Measurements from ENCODE around the gene ZBTB47.
A peak's percentile ranks its signal among the peaks of the same experiment; 100 is the strongest.

ZBTB47 gene

DNA sequence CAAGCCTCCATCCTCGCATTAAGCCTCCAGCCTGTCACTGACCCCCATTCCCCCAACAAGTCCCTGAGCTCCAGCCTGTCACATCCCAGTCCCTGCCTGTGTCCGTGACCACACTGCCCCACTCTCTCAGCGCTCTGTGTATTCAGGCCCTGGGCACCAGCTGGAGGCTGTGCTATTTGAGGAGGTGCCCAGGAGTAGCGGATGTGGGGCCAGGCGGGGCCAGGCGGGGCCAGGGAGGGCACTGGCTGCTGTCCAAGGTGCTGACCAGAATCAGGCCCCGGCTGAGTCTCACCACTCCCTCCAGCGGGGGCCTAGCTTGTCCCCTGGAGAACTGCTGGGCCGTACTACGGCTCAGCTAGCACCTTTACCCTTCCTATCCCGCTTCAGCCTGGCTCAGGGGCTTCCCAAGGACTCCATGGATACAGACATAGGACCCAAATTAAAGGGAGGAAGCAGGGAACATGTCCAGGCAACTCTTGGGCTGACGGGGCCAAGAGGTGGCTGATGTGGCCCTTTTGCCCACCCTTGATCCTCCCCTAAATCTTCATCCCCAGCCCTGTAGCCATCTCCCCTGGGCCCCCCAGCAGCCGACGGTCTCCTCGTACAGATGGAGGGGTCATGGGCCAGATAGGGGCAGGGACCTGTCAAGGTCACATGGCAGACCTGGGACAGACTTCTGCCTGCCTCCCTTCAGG, 48.0 kb downstream of the ZBTB47 start:
- DNase-seq: peak; percentile 85

DNA sequence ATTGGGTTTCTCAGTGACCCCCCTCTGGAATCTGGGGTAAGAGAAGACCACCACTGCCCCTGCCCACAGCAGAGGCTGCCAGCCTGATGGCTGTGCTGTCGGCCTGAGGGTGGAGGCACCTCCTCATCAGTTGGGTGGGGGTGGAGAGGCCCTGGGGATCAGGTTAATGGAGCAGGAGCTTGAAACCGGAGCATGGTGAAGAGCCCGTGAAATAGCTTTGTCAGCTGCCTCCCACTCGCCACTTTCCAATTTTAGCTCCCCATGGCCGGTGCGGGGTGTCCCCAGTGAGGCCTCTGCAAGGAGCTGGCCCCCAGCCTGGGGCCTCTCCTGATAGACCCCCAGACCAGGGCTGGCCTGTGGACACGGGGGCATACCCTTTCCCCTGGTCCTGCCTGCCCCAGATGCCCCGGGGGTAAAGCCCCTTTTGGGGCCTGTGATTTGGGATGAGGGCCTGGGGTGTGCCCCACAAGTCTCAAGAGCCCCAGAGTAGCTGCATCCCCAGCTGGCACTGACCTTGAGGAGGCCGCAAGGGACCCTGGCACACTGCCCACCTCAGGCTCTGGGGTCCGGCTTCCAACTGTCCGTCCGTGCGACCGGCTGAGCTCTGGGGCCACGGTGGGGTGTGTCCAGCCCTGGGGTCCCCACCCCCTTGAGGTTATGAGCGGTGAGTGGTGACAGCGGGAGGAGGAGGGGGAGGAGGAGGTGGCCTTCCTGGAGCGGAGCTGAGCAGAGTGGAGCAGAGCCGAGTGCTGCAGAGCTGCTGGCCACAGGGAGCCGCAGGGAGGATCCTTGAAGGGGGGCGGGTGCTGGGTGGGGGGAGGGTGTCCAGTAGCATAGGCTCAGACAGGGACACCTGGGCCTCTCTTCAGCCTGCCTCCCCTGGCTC, 48.8 kb downstream of the ZBTB47 start, which contains the start of gene HHATL:
HHATL (minus strand) TSS at position 733 of the 886 bp plus-strand sequence. CDS start 1,972 bp downstream, outside the sequence.
- peak; percentile 47 for DNase-seq

DNA sequence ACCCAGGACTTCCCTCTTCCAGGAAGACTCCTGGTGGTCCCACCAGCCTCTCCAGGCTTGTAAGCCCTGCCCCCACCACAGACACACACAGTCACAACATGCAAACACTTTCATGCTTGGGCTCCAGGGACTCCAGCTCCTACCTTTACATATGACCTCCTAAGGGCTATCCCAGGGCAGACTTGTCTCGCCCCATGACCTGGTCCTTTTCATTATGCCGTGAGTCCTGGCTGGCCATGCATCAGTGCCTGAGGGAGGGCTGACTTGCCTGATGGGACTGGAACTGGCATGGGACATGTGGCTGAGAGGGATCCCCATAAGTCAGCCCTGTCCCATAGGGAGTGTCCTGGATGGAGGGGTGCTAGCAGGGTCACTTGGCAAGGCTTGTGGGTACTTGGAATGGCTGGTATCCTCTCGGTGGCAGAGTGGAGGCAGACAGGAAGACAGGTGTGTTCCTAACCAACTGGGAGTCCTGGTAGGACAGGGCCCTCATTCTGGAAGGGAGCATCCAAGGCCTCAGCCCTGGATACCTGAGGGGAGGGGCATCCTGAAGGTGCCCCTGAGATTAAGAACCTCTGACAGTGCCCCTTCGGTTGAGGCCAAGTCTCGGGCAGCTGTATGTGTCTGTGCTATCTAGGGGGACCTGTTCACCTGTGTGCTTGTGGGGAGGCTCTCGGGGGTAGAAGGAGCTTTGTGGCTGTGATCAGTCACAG, 49.6 kb downstream of the ZBTB47 start:
- DNase-seq: peak; percentile 52

DNA sequence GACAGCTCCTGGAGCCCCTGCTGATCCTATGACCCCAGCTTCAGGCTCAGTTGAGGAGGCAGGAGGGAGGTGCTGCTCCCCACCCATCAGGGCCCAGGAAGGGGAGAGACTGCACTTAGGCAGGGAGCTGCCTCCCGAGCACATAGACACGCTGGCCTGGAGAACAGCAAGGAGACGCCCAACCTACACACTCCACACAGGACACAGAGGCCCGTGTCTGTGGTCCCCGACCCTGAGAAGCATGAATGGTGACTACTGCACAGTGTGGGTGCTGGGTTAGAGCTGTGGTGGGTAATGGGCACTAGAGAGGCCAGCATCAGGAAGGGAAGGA, 50.2 kb downstream of the ZBTB47 start:
- peak; percentile 50 for DNase-seq

DNA sequence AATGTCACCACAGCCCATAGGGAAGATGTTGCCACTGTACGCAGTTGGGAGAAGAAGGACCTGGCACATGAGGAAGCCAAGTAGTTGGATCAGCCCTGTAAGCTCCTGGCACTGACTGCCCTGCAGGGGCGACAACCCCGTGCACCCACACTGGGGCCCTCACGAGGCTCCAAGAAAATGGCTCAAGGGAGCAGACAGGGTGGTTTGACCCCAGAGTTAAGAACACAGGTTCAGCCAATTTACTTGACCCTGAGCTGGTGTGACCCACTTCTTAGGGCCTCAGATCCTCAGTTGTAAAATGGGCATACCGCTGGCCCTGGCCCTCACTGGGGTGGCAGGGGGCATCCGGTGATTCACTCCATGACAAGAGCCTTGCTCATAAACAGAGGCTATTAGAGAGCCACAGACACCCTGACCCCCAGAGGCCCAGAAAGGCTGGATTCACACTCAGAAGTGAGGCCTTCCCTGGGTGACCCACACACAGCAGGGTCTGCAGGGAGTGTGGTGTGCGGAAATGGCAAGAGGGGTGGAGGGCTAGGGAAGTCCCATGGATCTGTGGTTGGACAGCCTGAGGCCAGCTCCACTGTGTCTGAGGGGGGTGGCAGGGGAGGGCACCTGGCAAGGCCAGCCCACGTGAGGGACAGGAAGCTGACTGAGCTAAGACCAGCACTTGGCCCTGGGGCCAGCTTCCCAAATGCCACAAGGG, 50.8 kb downstream of the ZBTB47 start:
- DNase-seq: peak; percentile 46

DNA sequence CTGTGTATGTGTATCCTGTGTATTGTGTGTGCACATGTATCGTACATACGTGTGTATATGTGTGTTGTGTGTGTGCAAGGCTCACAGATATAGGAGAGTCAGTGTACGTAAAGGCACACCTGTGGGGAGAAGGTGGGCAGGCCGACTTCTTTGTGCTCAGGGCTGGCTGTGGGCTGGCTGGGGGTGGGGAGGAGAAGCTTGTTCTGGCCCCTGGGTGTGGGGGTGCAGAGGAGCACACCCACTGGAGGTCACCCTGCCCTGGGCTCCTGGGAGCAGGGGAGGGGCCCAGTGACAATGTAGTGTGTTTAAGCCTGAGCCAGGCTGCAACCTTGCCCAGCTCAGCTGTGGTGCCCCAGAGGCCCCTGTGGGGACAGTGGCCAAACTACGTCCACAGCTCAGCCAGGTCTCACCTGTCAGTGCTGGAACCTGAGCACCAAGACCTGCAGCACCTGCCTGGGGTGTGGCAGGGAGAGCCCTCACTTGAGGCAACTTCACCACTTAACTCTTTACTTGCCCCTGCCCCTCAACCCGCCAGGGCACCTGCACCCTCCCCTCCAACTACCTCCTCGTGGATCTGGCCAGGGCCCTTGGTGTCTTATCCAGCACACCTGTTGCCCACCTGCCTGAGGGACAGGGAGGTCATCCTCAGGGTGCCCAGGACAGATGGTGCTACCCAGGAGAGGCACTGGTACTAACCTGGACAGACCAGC, 51.7 kb downstream of the ZBTB47 start:
- peak; percentile 49 for DNase-seq

DNA sequence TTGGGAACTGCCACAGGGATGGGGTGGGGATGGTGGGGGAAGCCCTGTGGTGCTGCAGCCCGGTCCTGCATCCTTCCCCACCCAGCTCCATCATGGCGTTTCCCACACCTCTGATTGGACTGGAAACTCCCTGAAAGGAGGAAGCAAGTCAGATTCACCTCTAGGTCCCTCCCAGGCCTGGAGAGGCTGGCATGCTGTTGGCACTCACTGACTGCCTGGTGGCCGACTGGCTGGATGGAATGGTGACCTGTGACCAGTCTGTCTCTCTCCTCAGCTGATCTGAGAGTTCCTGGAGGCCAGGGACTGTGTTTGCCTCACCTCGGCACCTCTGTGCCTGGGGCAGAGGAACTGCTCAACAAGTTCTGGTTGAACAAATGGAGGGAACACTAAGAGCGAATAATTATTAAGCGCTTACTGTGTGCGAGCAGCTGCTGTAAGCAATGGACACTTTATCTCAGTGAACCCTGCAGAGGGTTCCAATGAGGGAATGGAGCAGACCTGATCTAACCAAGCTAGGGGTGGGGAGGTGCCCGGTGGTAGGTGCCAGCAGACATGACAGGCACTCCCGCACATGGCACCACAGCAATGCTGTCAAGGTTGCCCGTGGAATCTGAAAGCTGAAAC, 52.6 kb downstream of the ZBTB47 start:
- peak; percentile 31 for DNase-seq

DNA sequence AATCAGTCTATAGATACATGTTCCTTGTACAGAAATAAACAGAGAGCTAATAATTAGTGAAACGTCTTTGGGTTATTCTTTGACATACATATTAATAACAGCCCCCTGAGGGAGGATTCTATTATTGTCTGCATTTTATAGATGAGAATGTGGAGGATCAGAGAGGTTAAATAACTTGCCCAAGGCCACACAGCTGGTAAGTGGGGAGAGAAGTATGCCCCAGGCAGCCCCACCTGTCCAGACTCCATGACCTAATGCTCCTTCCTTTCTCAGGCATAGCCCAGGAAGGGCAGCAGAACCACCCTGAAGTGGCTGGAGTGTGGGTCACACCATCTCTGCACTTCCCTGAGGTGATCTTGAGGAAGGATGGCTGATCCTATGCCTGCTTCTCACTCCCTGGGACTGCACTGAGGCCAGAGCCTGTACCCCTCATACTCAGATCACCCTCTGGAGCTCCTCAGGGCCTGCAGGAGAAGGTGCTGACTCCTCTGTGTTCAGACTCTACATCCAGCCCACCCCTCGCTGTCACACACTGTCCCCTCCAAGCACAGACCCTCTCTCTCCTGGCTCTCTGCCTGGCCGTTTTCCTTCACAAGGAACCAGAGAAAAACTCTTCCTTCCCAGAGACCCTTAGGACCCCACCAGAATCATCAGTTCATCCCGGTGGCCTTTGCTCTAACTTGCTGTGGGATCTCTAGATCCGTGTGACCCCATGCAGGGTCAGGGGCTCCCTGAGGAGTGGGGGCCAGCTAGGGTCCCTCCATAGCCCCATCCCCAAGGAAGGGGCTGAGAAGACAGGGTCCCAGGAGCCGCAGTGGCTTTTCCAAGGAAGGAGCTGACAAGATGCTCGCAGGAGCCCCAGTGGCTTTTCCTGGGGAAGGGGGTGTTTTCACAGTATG, 53.5 kb downstream of the ZBTB47 start:
- DNase-seq: peak; percentile 45

DNA sequence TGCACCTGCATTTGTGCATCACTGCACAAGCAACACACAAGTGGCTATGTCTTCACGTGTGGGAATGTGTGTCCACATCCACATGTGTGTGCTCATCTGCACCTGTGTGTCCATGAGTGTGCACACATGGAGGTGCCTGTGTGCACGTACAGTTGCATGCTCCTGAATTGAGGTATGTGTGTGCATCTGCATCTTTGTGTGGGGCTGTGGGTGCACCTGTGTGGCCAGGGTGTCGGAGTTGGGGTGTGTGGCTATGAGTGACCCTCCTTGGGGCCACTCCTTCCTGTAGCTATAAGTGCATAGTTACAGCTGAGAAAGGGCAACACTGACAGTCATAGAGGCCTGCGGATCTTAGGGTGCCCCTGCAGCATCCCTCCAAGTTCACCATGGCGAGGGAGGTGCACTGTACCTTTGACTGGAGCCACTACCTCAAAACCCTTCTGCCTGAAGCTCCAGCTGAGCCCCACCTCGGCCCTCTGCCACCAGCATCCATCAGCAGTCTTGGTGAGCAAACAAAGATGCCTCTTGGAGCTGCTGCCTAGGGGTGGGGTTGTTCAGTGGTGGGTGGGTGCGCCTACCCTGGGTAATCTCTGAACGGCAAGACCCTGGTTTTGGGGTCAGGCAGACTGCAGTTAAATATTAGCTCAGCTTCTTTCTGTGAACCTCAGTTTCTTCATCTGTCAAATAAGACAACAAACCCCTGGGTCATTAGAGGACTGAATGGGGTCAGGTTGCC, 54.3 kb downstream of the ZBTB47 start:
- DNase-seq: peak; percentile 43

DNA sequence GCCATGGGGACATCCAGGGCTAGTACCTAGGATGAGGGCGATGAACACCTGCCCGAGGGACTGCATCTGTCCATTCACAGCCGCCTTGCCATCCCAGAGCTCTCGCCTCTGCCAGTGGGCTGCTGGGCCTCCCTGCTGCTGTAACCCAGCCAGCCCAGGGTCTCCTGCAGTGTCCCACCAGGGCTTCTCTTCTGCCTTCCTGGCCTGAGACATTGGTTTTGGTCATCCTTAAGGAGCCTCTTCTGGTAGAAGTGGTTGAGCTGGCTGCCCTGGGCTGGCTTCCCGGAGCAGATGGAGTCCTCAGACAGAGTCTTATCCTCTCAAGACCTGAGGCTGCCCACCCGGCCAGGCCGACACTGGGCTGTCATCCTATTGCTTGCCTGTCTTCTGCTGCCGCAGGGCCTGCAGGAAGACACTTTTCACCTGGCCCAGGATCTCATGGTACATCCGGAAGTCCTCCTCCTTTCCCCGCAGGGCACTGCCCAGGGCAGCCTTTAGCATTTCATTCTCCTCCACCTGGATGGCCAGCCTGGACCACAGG, 55.2 kb downstream of the ZBTB47 start:
- DNase-seq: peak; percentile 44

DNA sequence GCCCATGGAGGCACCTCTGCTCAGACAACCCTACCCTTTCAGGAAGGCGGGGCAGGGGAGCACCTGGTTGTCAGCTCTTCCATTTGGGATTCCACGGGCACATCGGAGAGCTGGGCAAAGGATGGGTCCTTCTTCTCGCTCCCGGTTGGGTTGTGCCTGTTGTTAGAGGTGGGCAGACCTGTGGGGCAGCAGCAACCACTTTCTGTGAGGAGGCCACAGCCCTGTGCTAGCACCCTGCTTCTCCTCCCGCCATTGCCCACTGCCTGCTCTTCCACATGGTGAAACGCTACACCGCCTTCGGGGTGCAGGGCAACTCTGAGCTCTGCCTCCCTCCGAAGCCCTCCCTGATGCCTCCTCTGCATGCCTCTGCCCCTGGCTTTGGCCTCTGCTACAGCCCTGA, 56.1 kb downstream of the ZBTB47 start:
- DNase-seq: peak; percentile 45

DNA sequence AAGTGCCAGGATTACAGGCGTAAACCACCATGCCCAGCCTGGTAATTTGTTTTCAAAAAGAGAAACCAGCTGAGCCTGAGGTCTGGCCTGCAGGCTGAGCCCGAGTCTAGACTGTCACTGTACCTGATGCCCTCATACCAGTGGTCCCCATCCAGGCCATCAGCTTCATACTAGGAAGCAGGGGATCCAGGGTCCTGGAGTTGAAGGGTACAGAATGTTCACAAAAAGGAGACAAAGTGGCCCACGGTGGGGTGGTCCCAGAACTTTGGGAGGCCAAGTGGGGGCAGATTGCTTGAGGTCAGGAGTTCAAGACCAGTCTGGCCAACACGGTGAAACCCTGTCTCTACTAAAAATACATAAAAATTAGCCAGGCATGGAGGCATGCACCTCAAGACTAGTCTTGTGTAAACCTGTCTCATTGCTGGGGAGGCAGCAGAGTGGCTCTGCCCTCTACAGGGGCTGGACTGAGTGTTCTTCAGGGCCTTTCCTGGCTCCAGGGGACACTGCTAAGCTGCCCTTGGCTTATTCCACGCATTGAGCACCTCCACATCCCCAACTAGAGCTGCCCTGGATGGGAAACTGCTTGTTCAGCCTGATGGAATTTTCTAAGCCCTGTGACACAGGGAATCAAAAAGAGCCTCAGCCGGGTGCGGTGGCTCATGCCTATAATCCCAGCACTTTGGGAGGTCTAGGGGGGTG, 57.0 kb downstream of the ZBTB47 start:
- peak; percentile 19 for DNase-seq

DNA sequence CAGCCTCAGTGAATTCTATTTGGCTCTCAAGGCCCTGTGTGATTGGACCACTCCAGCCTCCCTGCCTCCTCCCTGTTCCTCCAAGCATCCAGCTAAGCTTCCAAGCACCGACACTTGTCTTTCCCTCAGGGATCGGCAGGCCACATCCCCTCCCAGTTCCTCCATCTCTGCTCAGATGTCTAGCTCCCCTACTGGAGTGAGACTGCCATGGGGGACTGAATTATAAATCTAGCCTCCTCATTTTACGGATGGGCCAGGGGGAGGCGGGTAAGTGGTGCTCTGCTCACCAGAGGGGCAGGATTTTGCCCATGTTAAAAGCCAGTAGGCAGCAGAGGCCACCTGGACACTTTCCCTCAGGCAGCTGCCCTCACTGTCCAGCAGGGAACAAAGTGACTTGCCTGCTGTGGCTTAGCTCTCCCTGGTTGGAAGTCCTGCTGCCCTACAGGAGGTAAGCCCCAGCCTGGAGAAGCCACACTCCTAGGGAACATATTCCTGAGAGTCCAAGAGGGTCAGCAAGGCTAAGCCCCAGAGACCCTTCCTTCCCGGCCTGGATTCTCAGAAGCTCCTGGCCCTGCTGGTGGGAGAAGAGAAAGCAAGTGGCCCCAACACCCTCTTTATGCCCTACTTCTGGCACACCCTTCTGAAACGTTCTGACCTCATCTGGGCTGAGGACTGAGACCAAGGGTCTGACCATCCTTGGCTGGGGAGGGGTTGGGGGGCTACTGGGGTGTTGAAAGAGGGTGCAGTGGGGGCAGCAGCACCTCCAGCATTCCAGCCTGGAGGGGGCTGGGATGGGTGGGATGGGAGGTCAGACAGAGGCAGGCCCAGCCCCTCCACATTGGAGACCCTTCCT, 58.2 kb downstream of the ZBTB47 start:
- peak; percentile 50 for DNase-seq

DNA sequence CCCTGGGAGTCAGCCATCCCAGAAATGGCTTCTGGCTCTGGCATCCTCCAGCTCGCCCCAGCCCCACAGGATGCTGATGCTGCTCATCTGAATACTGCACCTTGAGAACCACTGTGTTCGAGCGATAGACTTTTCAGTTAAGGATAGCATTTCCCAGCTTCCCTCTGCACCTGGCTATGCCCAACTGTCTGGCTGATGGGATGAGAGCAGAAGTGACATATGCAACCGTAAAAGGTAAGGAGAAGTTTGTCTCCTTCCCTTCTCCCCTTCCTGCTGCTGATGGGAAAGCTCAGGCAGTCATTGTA, 58.8 kb downstream of the ZBTB47 start:
- DNase-seq: peak; percentile 39

DNA sequence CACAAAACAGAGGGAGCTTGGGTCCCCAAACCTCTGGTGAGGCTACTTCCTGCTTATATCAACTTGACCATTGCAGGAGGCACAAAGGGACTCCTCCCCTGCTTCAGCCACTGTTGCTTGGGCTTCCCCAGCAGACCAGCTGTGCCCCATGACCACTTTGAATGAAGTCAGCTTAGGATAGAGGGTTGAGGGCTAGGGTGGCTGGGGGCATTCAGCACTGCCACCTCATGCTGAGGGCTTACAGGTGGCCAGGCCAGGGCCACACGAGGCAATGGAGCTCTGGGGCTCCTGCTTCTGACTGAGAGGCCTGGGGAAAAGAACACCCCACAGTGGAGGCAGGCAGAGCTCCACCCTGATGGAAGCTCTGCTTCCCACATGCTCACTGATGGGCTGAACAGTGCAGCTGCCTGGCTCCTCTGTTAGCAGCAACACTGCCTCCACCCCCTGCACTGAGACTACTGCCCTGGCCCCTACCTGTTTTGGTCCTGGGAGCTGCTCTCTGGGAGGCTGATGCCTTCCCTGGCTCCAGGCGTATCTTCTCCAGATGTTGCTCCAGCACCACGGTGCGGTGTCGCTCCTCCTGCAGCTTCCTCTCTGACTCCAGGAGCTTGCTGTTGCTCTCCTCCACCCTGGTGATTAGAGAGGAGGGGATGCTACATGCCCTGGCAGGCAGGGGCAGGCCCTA, 59.3 kb downstream of the ZBTB47 start:
- DNase-seq: peak; percentile 41

DNA sequence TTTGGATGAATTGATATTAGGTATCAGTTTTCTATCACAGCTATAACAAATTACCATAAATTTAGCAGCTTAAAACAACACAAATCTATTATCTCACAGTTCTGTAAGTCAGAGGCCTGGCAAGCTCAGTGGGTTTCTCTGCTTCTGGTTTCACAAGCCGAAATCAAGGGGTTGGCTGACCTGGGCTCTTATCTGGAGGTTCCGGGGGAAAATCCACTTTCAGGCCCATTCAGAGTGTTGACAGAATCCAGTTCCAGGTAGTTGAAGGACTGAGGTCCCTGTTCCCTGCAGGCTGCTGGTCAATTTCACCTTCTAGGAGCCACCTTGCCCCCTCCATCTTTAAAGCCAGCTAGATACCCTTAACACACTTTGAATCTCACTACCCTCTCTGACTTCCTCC, 60.2 kb downstream of the ZBTB47 start:
- no peak for DNase-seq

DNA sequence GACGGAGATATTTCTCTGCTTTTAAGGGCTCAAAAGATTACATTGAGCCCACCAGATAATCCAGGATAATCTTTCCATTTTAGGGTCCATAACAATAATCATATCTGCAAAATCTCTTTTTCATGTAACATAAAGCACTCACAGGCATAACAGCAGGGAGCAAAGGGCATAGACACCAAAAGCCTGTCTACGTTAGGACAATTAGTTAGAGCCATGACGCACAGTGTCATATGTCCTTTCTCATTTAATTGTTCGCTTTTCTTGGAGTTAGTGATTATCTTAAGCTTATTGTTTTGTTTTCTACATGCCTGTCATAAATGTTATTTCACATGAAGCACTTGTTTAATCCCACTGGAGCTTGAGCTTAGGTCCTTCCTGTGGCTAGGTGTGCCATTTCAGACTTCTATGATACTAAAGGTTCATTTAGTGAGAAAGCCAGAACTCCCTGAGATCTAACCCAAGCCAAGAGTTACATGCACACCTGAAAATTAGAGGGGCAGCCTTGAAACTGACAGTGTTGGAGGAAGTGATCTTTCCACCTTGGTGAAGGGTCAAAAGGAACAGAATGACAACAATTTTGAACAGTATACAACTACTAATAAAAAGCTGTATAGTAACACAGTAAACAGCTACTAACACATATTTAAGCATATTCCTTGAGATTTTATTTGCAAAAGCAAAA, 60.8 kb downstream of the ZBTB47 start:
- DNase-seq: peak; percentile 18

Data from islet precursor cell (in vitro differentiated cells).